GM23338 (cell line): ENCODE data around the gene SOX15. TPM values are rescaled to one million over a fixed set of nuclear protein-coding genes. Genes with fewer than 3 reads are reported as not detected.

ENCODE experiments used
- ATAC-seq: fragments of 200-7000 bp; cut with Tn5 transposase; 3 replicates; pipeline ENCODE4 v1.9.1; 2020
- DNase-seq: peaks from one replicate; pipeline ENCODE4 v3.0.0-alpha.2; 2015; ENCODE audit warnings: low spot score
- H2AFZ ChIP-seq: fragments of 200-600 bp; sonication (generic); 2 replicates; pipeline ENCODE4 v1.8.0; 2016; ENCODE audit warnings: antibody characterized with exemption, mild to moderate bottlenecking, moderate library complexity
- H3F3A ChIP-seq: fragments of 200-600 bp; sonication (generic); replicated peaks from 2 replicates; pipeline ENCODE4 v1.8.0; 2017; ENCODE audit warnings: antibody characterized with exemption, mixed run types, low read depth
- H3K27ac ChIP-seq: fragments of 200-600 bp; sonication (generic); 2 replicates; pipeline ENCODE4 v1.6.1; 2016; ENCODE audit warnings: low read depth
- H3K27me3 ChIP-seq: fragments of 200-600 bp; sonication (generic); 2 replicates; pipeline ENCODE4 v1.8.0; 2016; ENCODE audit warnings: mild to moderate bottlenecking, mixed run types, moderate library complexity; ENCODE audit not compliant: insufficient read depth
- H3K36me3 ChIP-seq: fragments of 200-600 bp; sonication (generic); 2 replicates; pipeline ENCODE4 v1.8.0; 2016; ENCODE audit warnings: mild to moderate bottlenecking; ENCODE audit not compliant: insufficient read depth
- H3K4me1 ChIP-seq: fragments of 200-600 bp; sonication (generic); 2 replicates; pipeline ENCODE4 v1.8.0; 2016; ENCODE audit warnings: mild to moderate bottlenecking, moderate library complexity; ENCODE audit not compliant: insufficient read depth
- H3K4me2 ChIP-seq: fragments of 200-600 bp; sonication (generic); 2 replicates; pipeline ENCODE4 v1.7.1; 2017; ENCODE audit warnings: mixed run types
- H3K4me3 ChIP-seq: fragments of 200-600 bp; sonication (generic); 2 replicates; pipeline ENCODE4 v1.6.1; 2016; ENCODE audit warnings: mixed run types
- H3K79me2 ChIP-seq: fragments of 200-600 bp; sonication (generic); replicated peaks from 2 replicates; pipeline ENCODE4 v1.8.0; 2017; ENCODE audit warnings: mild to moderate bottlenecking; ENCODE audit not compliant: insufficient read depth
- H3K9me2 ChIP-seq: fragments of 200-600 bp; sonication (generic); 2 replicates; pipeline ENCODE4 v1.8.0; 2017; ENCODE audit not compliant: insufficient read depth
- H4K20me1 ChIP-seq: fragments of 200-600 bp; sonication (generic); replicated peaks from 2 replicates; pipeline ENCODE4 v1.8.0; 2017; ENCODE audit warnings: mild to moderate bottlenecking; ENCODE audit not compliant: insufficient read depth
- H3K27ac Mint-ChIP-seq: 2 replicates; pipeline ENCODE4 v1.8.0; 2020; ENCODE audit warnings: inconsistent platforms, mild to moderate bottlenecking, moderate library complexity, mixed read lengths
- H3K27me3 Mint-ChIP-seq: 3 replicates; pipeline ENCODE4 v1.8.0; 2022; ENCODE audit warnings: low read depth, mild to moderate bottlenecking, moderate library complexity, mixed read lengths, inconsistent platforms; ENCODE audit not compliant: insufficient read depth, poor library complexity
- H3K36me3 Mint-ChIP-seq: 3 replicates; pipeline ENCODE4 v1.8.0; 2021; ENCODE audit warnings: low read depth, mild to moderate bottlenecking, inconsistent platforms, moderate library complexity, mixed read lengths
- H3K4me1 Mint-ChIP-seq: 3 replicates; pipeline ENCODE4 v1.8.0; 2020; ENCODE audit warnings: mild to moderate bottlenecking, inconsistent platforms, mixed read lengths
- H3K4me3 Mint-ChIP-seq: 3 replicates; pipeline ENCODE4 v1.8.0; 2021; ENCODE audit warnings: moderate library complexity, mild to moderate bottlenecking, inconsistent platforms, mixed read lengths
- H3K9me3 Mint-ChIP-seq: 3 replicates; pipeline ENCODE4 v1.8.0; 2020; ENCODE audit warnings: moderate library complexity, mild to moderate bottlenecking, inconsistent platforms, mixed read lengths
- CTCF ChIP-seq, 2 experiments: fragments of 200-600 bp in 1 of 2; sonication (generic) in 1 of 2; conservative IDR thresholded peaks; 2 replicates each; pipeline versions ENCODE4 v1.5.1 to v1.6.1; 2016 to 2017; ENCODE audit warnings: antibody characterized with exemption in 2 of 2, low read depth in 2 of 2, mild to moderate bottlenecking in 2 of 2, moderate library complexity in 1 of 2
- EZH2 ChIP-seq: fragments of 200-600 bp; sonication (generic); IDR thresholded peaks from one replicate; pipeline ENCODE4 v1.8.0; 2017; ENCODE audit warnings: antibody characterized with exemption, mild to moderate bottlenecking, low read depth; ENCODE audit not compliant: unreplicated experiment
- JUNB ChIP-seq: IDR thresholded peaks from one replicate; pipeline ENCODE4 v1.6.1; 2016; ENCODE audit warnings: antibody characterized with exemption; ENCODE audit not compliant: unreplicated experiment
- REST ChIP-seq: IDR thresholded peaks from one replicate; pipeline ENCODE4 v1.6.1; 2018; ENCODE audit warnings: antibody characterized with exemption; ENCODE audit not compliant: unreplicated experiment
- ZNF114 ChIP-seq: fragments of 250-450 bp; sonication (Bioruptor Pico); IDR thresholded peaks from 2 replicates; pipeline ENCODE4 v1.5.0; 2020; ENCODE audit warnings: mild to moderate bottlenecking, moderate library complexity
- polyA plus RNA-seq: library from polyadenylated mRNA; unstranded; fragments of >200 nt; fragmentation: Nextera tagmentation; extraction: Ambion mirVana; gene quantifications from 2 replicates; pipeline ENCODE4 v1.2.1, GENCODE V29; 2016
- total RNA-seq: library from RNA; depleted of rRNA; stranded (reverse); fragments of >200 nt; shearing (Covaris generic); gene quantifications from 2 replicates; pipeline ENCODE4 v1.2.3, GENCODE V29; 2014

The SOX15 gene
- total and polyA plus RNA-seq, 2 experiments from 2014 or later = 29.9 to 43.0 TPM

GRCh38 chr17:7552621-7553051, 37.3 kb downstream of the SOX15 start (continued):
- TF ChIP-seq CTCF (conservative IDR thresholded peaks at IDR 0.05; ENCODE audit: low read depth in 2 of 2) = no peak
- no peak for TF ChIP-seq ZNF114 (CRISPR knock-in tag)
- no peak for TF ChIP-seq EZH2
- no peak for TF ChIP-seq JUNB

GRCh38 chr17:7551396-7551795, 38.5 kb downstream of the SOX15 start:
- Histone ChIP-seq H3K4me2 (no peak overlapping the region), H2AFZ (no peak overlapping the region), H3F3A (peaks cover 18% of the 10 kb centered on the region), H3K36me3 (no peaks in the 10 kb centered on the region), H4K20me1 (no peaks in the 10 kb centered on the region), H3K27ac (no peak overlapping the region), H3K27me3 (peaks cover 13% of the 10 kb centered on the region), H3K4me1 (peaks cover 5% of the 10 kb centered on the region; the same call in 1 of the 2 replicates), H3K9me2 (no peaks in the 10 kb centered on the region), H3K4me3 (no peak overlapping the region), H3K79me2 (no peaks in the 10 kb centered on the region)
- H3K4me1 Mint-ChIP-seq = peaks cover 15% of the 10 kb centered on the region
- H3K36me3 Mint-ChIP-seq = no peaks in the 10 kb centered on the region
- ATAC-seq = no peak
- H3K27ac Mint-ChIP-seq = no peak overlapping the region
- H3K9me3 Mint-ChIP-seq = no peaks in the 10 kb centered on the region
- peaks cover 9% of the 10 kb centered on the region for H3K27me3 Mint-ChIP-seq
- no peak overlapping the region for H3K4me3 Mint-ChIP-seq
- DNase-seq = no peak
- TF ChIP-seq REST (no peak), CTCF (conservative IDR thresholded peaks at IDR 0.05; ENCODE audit: low read depth in 2 of 2) (no peak), EZH2 (no peak), ZNF114 (CRISPR knock-in tag) (no peak)
